Fibroblast of pulmonary artery (primary cell): ENCODE measurements around the gene CHD6.
A peak's percentile ranks its signal among the peaks of the same experiment; 100 is the strongest.

Experiments
- DNase-seq: peaks from one replicate; pipeline ENCODE4 v3.0.0-alpha.2; 2010; ENCODE audit warnings: low read depth
- H3K4me3 ChIP-seq: replicated peaks from 2 replicates; pipeline ENCODE4 v1.5.1; 2011; ENCODE audit warnings: low read depth, mild to moderate bottlenecking, control low read depth, low read length, moderate library complexity
- CTCF ChIP-seq: IDR thresholded peaks from 2 replicates; pipeline ENCODE4 v1.5.1; 2011; ENCODE audit warnings: mild to moderate bottlenecking, control low read depth, low read length, inconsistent platforms; ENCODE audit errors: missing control alignments

The CHD6 gene

GRCh38 chr20:41616228-41616627, 1.9 kb downstream of the CHD6 start:
- TF ChIP-seq CTCF = no peak
- H3K4me3 ChIP-seq = no peak overlapping the region
- peak; percentile 33 for DNase-seq

GRCh38 chr20:41615676-41616075, 2.5 kb downstream of the CHD6 start:
- no peak for DNase-seq
- no peak overlapping the region for H3K4me3 ChIP-seq
- TF ChIP-seq CTCF = no peak

- H3K4me3 ChIP-seq = no peak overlapping the region
- no peak for TF ChIP-seq CTCF
- DNase-seq = no peak
Measured at GRCh38 chr20:41615110-41615509, 3.1 kb downstream of the CHD6 start.

GRCh38 chr20:41613321-41613720, 4.9 kb downstream of the CHD6 start:
- no peak for DNase-seq
- TF ChIP-seq CTCF = no peak

GRCh38 chr20:41609474-41609873, 8.7 kb downstream of the CHD6 start:
- no peak for TF ChIP-seq CTCF
- no peak overlapping the region for H3K4me3 ChIP-seq
- DNase-seq = no peak

More at GRCh38 chr20:41613321-41613720, 4.9 kb downstream of the CHD6 start:
- no peak overlapping the region for H3K4me3 ChIP-seq

GRCh38 chr20:41608606-41609005, 9.6 kb downstream of the CHD6 start:
- TF ChIP-seq CTCF = no peak
- H3K4me3 ChIP-seq = no peak overlapping the region
- no peak for DNase-seq

GRCh38 chr20:41607791-41608190, 10.4 kb downstream of the CHD6 start:
- no peak for DNase-seq
- no peak for TF ChIP-seq CTCF
- no peak overlapping the region for H3K4me3 ChIP-seq
